Endothelial cell (in vitro differentiated cells): ENCODE measurements around the gene SCTR. TPM values are rescaled to one million over a fixed set of nuclear protein-coding genes. Genes with fewer than 3 reads are reported as not detected.

ENCODE experiments used
- DNase-seq: peaks from one replicate; pipeline ENCODE4 v3.0.0; 2021; ENCODE audit warnings: low spot score
- H3K27ac Mint-ChIP-seq: one replicate; pipeline ENCODE4 v1.8.0; 2021; ENCODE audit warnings: mixed read lengths, inconsistent platforms; ENCODE audit not compliant: unreplicated experiment
- H3K27me3 Mint-ChIP-seq: one replicate; pipeline ENCODE4 v1.8.0; 2021; ENCODE audit warnings: mild to moderate bottlenecking, moderate library complexity, mixed read lengths, inconsistent platforms; ENCODE audit not compliant: unreplicated experiment
- H3K36me3 Mint-ChIP-seq: one replicate; pipeline ENCODE4 v1.8.0; 2021; ENCODE audit warnings: mild to moderate bottlenecking, low read depth, mixed read lengths, inconsistent platforms; ENCODE audit not compliant: unreplicated experiment
- H3K4me1 Mint-ChIP-seq: one replicate; pipeline ENCODE4 v1.8.0; 2021; ENCODE audit warnings: mild to moderate bottlenecking, mixed read lengths, inconsistent platforms; ENCODE audit not compliant: unreplicated experiment
- H3K4me3 Mint-ChIP-seq: one replicate; pipeline ENCODE4 v1.8.0; 2021; ENCODE audit warnings: mild to moderate bottlenecking, mixed read lengths, inconsistent platforms; ENCODE audit not compliant: unreplicated experiment
- H3K9me3 Mint-ChIP-seq: one replicate; pipeline ENCODE4 v1.8.0; 2021; ENCODE audit warnings: mixed read lengths, inconsistent platforms; ENCODE audit not compliant: unreplicated experiment
- CTCF ChIP-seq: fragments of 200-600 bp; sonication (generic); IDR thresholded peaks from one replicate; pipeline ENCODE4 v1.5.0; 2021; ENCODE audit warnings: antibody characterized with exemption; ENCODE audit not compliant: unreplicated experiment
- total RNA-seq: library from RNA; stranded (reverse); fragmentation: NEBNext Ultra II Directional; extraction: Animal tissue kit (Norgen Biotek cat#: 25700); gene quantifications from one replicate; pipeline ENCODE4 v1.2.1, GENCODE V29; 2021; ENCODE audit not compliant: unreplicated experiment

The SCTR gene
- total RNA-seq, 1 donor from 2014 or later, result not detected

- no peaks in the 10 kb centered on the region for H3K36me3 Mint-ChIP-seq
- peaks cover 20% of the 10 kb centered on the region for H3K27me3 Mint-ChIP-seq
- no peak overlapping the region for H3K4me3 Mint-ChIP-seq
- DNase-seq, result no peak
- TF ChIP-seq CTCF, result no peak
- peaks cover 8% of the 10 kb centered on the region for H3K4me1 Mint-ChIP-seq
- H3K27ac Mint-ChIP-seq, result no peak overlapping the region
- no peaks in the 10 kb centered on the region for H3K9me3 Mint-ChIP-seq
Observed at GRCh38 chr2:119527999-119528398, 3.7 kb upstream of the SCTR start.

GRCh38 chr2:119525614-119526013, 1.3 kb upstream of the SCTR start:
- Mint-ChIP-seq H3K27me3 (peaks cover 18% of the 10 kb centered on the region), H3K36me3 (no peaks in the 10 kb centered on the region), H3K4me3 (no peak overlapping the region), H3K9me3 (no peaks in the 10 kb centered on the region), H3K4me1 (peaks cover 8% of the 10 kb centered on the region), H3K27ac (no peak overlapping the region)
- no peak for DNase-seq
- no peak for TF ChIP-seq CTCF

GRCh38 chr2:119523383-119523951, 816 bp downstream of the SCTR start:
- no peak for DNase-seq
- TF ChIP-seq CTCF, result no peak
- H3K4me1 Mint-ChIP-seq, result peaks cover 8% of the 10 kb centered on the region
- no peaks in the 10 kb centered on the region for H3K36me3 Mint-ChIP-seq
- no peak overlapping the region for H3K27ac Mint-ChIP-seq
- peaks cover 18% of the 10 kb centered on the region for H3K27me3 Mint-ChIP-seq
- H3K4me3 Mint-ChIP-seq, result peak overlapping the region; percentile 68
- no peaks in the 10 kb centered on the region for H3K9me3 Mint-ChIP-seq

GRCh38 chr2:119522671-119523070, 1.6 kb downstream of the SCTR start:
- no peak for TF ChIP-seq CTCF
- Mint-ChIP-seq H3K27ac (no peak overlapping the region), H3K4me3 (no peak overlapping the region), H3K36me3 (no peaks in the 10 kb centered on the region), H3K27me3 (peaks cover 18% of the 10 kb centered on the region), H3K4me1 (peaks cover 8% of the 10 kb centered on the region), H3K9me3 (no peaks in the 10 kb centered on the region)
- no peak for DNase-seq

- TF ChIP-seq CTCF, result no peak
- H3K9me3 Mint-ChIP-seq, result no peaks in the 10 kb centered on the region
- no peaks in the 10 kb centered on the region for H3K36me3 Mint-ChIP-seq
- H3K4me1 Mint-ChIP-seq, result peaks cover 10% of the 10 kb centered on the region
- H3K27me3 Mint-ChIP-seq, result peaks cover 18% of the 10 kb centered on the region
- DNase-seq, result no peak
- no peak overlapping the region for H3K27ac Mint-ChIP-seq
- no peak overlapping the region for H3K4me3 Mint-ChIP-seq
Observed at GRCh38 chr2:119521433-119522050, 2.7 kb downstream of the SCTR start.
